ENCODE measurements around the gene SORCS3. TPM values are rescaled to one million over a fixed set of nuclear protein-coding genes. Genes with fewer than 3 reads are reported as not detected.

SORCS3 gene
- total and polyA plus RNA-seq, 2 of the 13 experiments (the other 11 are each of a cell fraction or from before 2014, with no cell fraction given), result 0.07 TPM; not detected in 1

- no peaks in the 10 kb centered on the region for H3K36me3 ChIP-seq (replicated peaks in 1 of 2; ENCODE audit: control insufficient read depth in 1 of 2, insufficient read depth in 2 of 2, low read length in 2 of 2)
- ChIA-PET POLR2A (no interaction called here), CTCF (ENCODE audit: low intra/inter-chr PET ratio, low total read pairs) (no interaction called here)
- H3K27ac ChIP-seq (ENCODE audit: extremely low read length, insufficient read depth, low read length), result no peak overlapping the region
- DNase-seq (ENCODE audit: low spot score) (no peak), ATAC-seq (no peak), FAIRE-seq (no peak)
- H3K4me3 ChIP-seq (replicated peaks in 1 of 3; ENCODE audit: insufficient read depth in 1 of 3, low read depth in 2 of 3, low read length in 3 of 3), result no peak overlapping the region
- no peak overlapping the region for H3K4me2 ChIP-seq (ENCODE audit: low read depth, low read length)
- in situ Hi-C loops (cut with HindIII; ENCODE audit: extremely low pct_ligation_motif_present, low pct_unique_long_range_greater_than_20kb) (no loop called here), intact Hi-C loops (cut with micrococcal nuclease; ENCODE audit: unreplicated experiment) (no loop called here)
- H3K4me1 ChIP-seq (ENCODE audit: insufficient read depth, low read length), result no peaks in the 10 kb centered on the region
- WGBS (ENCODE audit: low lambda C conversion rate), result 17% methylated on average over 3 of the region's 3 CpGs
- H2AFZ ChIP-seq (ENCODE audit: low read length), result no peak overlapping the region
- no peaks in the 10 kb centered on the region for H4K20me1 ChIP-seq (ENCODE audit: insufficient read depth, low read length)
- no peak overlapping the region for H3K9ac ChIP-seq (ENCODE audit: insufficient read depth, low read depth, low read length)
- H3K9me3 ChIP-seq (ENCODE audit: low read length), result no peaks in the 10 kb centered on the region
- TF ChIP-seq ESRRA (CRISPR knock-in tag; IDR thresholded peaks at IDR 0.05; ENCODE audit: low read depth), result no peak
- no peak for TF ChIP-seq ARID5B (CRISPR knock-in tag; IDR thresholded peaks at IDR 0.05)
- peak; percentile 42; the same call in 1 of the 2 replicates for TF ChIP-seq CREB1 (IDR thresholded peaks at IDR 0.05)
- TF ChIP-seq CREB1 (CRISPR knock-in tag; IDR thresholded peaks at IDR 0.05), result no peak
- no peak for TF ChIP-seq ZKSCAN5 (CRISPR knock-in tag; IDR thresholded peaks at IDR 0.05)
- TF ChIP-seq ADNP (CRISPR knock-in tag; IDR thresholded peaks at IDR 0.05), result no peak
- no peak for TF ChIP-seq ZXDC (CRISPR knock-in tag; IDR thresholded peaks at IDR 0.05)
- TF ChIP-seq ISL2 (CRISPR knock-in tag; IDR thresholded peaks at IDR 0.05), result no peak
- no peak for TF ChIP-seq ZNF17 (CRISPR knock-in tag; IDR thresholded peaks at IDR 0.05)
- TF ChIP-seq YEATS4 (CRISPR knock-in tag; IDR thresholded peaks at IDR 0.05; ENCODE audit: borderline replicate concordance), result no peak
- no peak for TF ChIP-seq KLF9 (CRISPR knock-in tag; IDR thresholded peaks at IDR 0.05; ENCODE audit: low read depth)
- TF ChIP-seq ATF7 (IDR thresholded peaks at IDR 0.05), result peak; percentile 60
- TF ChIP-seq ATF7 (CRISPR knock-in tag; IDR thresholded peaks at IDR 0.05), result no peak
- no peak for TF ChIP-seq ZNF431 (CRISPR knock-in tag; IDR thresholded peaks at IDR 0.05; ENCODE audit: borderline replicate concordance, low read depth)
- TF ChIP-seq TP53 (CRISPR knock-in tag; conservative IDR thresholded peaks at IDR 0.05), result no peak
- no peak for TF ChIP-seq HOXD1 (CRISPR knock-in tag; IDR thresholded peaks at IDR 0.05)
- TF ChIP-seq ARNTL (CRISPR knock-in tag; IDR thresholded peaks at IDR 0.05), result no peak
- TF ChIP-seq ZNF562 (CRISPR knock-in tag; IDR thresholded peaks at IDR 0.05; ENCODE audit: borderline replicate concordance), result no peak
- no peak for TF ChIP-seq GZF1 (CRISPR knock-in tag; IDR thresholded peaks at IDR 0.05)
- TF ChIP-seq ZNF816 (CRISPR knock-in tag; IDR thresholded peaks at IDR 0.05; ENCODE audit: borderline replicate concordance), result no peak
- no peaks in the 10 kb centered on the region for H3K27me3 ChIP-seq (ENCODE audit: control insufficient read depth in 1 of 2, insufficient read depth in 2 of 2, low read length in 2 of 2)
- no peaks in the 10 kb centered on the region for H3K79me2 ChIP-seq (ENCODE audit: insufficient read depth, low read length)
- BruUV-seq (replicated peaks), result no TSS peak
Measured at GRCh38 chr10:105068497-105068896, 427.4 kb downstream of the SORCS3 start.

Data from HepG2 (cell line).